ENCODE measurements around the gene CPLX1.

The CPLX1 gene

GRCh38 chr4:848803-849477 is 23.0 kb upstream of the CPLX1 start:
- TF ChIP-seq ZNF274 (IDR thresholded peaks at IDR 0.05; ENCODE audit: low read depth, low read length), result no peak
- H3K4me3 ChIP-seq (ENCODE audit: low read length), result no peak overlapping the region

- no peak for TF ChIP-seq ZNF274 (IDR thresholded peaks at IDR 0.05; ENCODE audit: low read depth, low read length)
- no peak overlapping the region for H3K4me3 ChIP-seq (ENCODE audit: low read length)
Observed at GRCh38 chr4:848307-848691, 22.4 kb upstream of the CPLX1 start.

- TF ChIP-seq ZNF274 (IDR thresholded peaks at IDR 0.05; ENCODE audit: low read depth, low read length), result no peak
- no peak overlapping the region for H3K4me3 ChIP-seq (ENCODE audit: low read length)
Observed at GRCh38 chr4:845836-846251, 19.9 kb upstream of the CPLX1 start.

- no peak overlapping the region for H3K4me3 ChIP-seq (ENCODE audit: low read length)
- no peak for TF ChIP-seq ZNF274 (IDR thresholded peaks at IDR 0.05; ENCODE audit: low read depth, low read length)
Observed at GRCh38 chr4:845233-845835, 19.4 kb upstream of the CPLX1 start.

- no peak for TF ChIP-seq ZNF274 (IDR thresholded peaks at IDR 0.05; ENCODE audit: low read depth, low read length)
Observed at GRCh38 chr4:844752-845232, 18.9 kb upstream of the CPLX1 start.

GRCh38 chr4:839675-840443 is 13.9 kb upstream of the CPLX1 start:
- no peak overlapping the region for H3K4me3 ChIP-seq (ENCODE audit: low read length)
- TF ChIP-seq ZNF274 (IDR thresholded peaks at IDR 0.05; ENCODE audit: low read depth, low read length), result no peak

More at GRCh38 chr4:844752-845232, 18.9 kb upstream of the CPLX1 start:
- H3K4me3 ChIP-seq (ENCODE audit: low read length), result no peak overlapping the region

GRCh38 chr4:837772-838171 is 11.8 kb upstream of the CPLX1 start:
- H3K4me3 ChIP-seq (ENCODE audit: low read length), result no peak overlapping the region
- no peak for TF ChIP-seq ZNF274 (IDR thresholded peaks at IDR 0.05; ENCODE audit: low read depth, low read length)

- no peak for TF ChIP-seq ZNF274 (IDR thresholded peaks at IDR 0.05; ENCODE audit: low read depth, low read length)
- no peak overlapping the region for H3K4me3 ChIP-seq (ENCODE audit: low read length)
Observed at GRCh38 chr4:836750-837301, 10.9 kb upstream of the CPLX1 start.

- TF ChIP-seq ZNF274 (IDR thresholded peaks at IDR 0.05; ENCODE audit: low read depth, low read length), result no peak
- H3K4me3 ChIP-seq (ENCODE audit: low read length), result no peak overlapping the region
Observed at GRCh38 chr4:836003-836511, 10.1 kb upstream of the CPLX1 start.

GRCh38 chr4:835148-836002 is 9.4 kb upstream of the CPLX1 start:
- no peak overlapping the region for H3K4me3 ChIP-seq (ENCODE audit: low read length)
- no peak for TF ChIP-seq ZNF274 (IDR thresholded peaks at IDR 0.05; ENCODE audit: low read depth, low read length)

- no peak for TF ChIP-seq ZNF274 (IDR thresholded peaks at IDR 0.05; ENCODE audit: low read depth, low read length)
- H3K4me3 ChIP-seq (ENCODE audit: low read length), result no peak overlapping the region
Observed at GRCh38 chr4:834368-835147, 8.6 kb upstream of the CPLX1 start.

GRCh38 chr4:833731-834367 is 7.9 kb upstream of the CPLX1 start:
- no peak for TF ChIP-seq ZNF274 (IDR thresholded peaks at IDR 0.05; ENCODE audit: low read depth, low read length)
- no peak overlapping the region for H3K4me3 ChIP-seq (ENCODE audit: low read length)
